Fibroblast of skin of scalp (primary cell): ENCODE results near the gene UBE2F.
"Not testable (repeated sequence)": the region's sequence is repeated elsewhere in the genome, so short reads cannot be mapped to it uniquely, and the experiment has no call there.

Experiments
- DNase-seq: peaks from one replicate; pipeline ENCODE4 v3.0.0-alpha.2; 2013

Gene UBE2F

GRCh38 chr2:237946423-237946822, 20.4 kb upstream of the UBE2F start:
- DNase-seq = no peak

GRCh38 chr2:237951354-237951753, 15.5 kb upstream of the UBE2F start:
- not testable (repeated sequence) for DNase-seq

GRCh38 chr2:237951878-237952277, 14.9 kb upstream of the UBE2F start:
- DNase-seq = no peak

- DNase-seq = no peak
Measured at GRCh38 chr2:237952851-237953250, 14.0 kb upstream of the UBE2F start.

GRCh38 chr2:237955640-237956401, 11.0 kb upstream of the UBE2F start:
- DNase-seq = no peak

GRCh38 chr2:237956402-237956736, 10.4 kb upstream of the UBE2F start:
- DNase-seq = no peak

GRCh38 chr2:237961637-237962036, 5.2 kb upstream of the UBE2F start:
- DNase-seq = no peak

GRCh38 chr2:237962432-237963084, 4.3 kb upstream of the UBE2F start:
- DNase-seq = no peak

GRCh38 chr2:237963490-237963991, 3.3 kb upstream of the UBE2F start:
- not testable (repeated sequence) for DNase-seq

- DNase-seq = no peak
Measured at GRCh38 chr2:237964194-237964577, 2.6 kb upstream of the UBE2F start.

GRCh38 chr2:237964578-237965404, 2.0 kb upstream of the UBE2F start:
- no peak for DNase-seq

GRCh38 chr2:237965844-237966243, 970 bp upstream of the UBE2F start:
- DNase-seq = not testable (repeated sequence)

- DNase-seq = no peak
Measured at GRCh38 chr2:237966250-237966564, 607 bp upstream of the UBE2F start.

- no peak for DNase-seq
Measured at GRCh38 chr2:237967463-237967951, 693 bp downstream of the UBE2F start.

GRCh38 chr2:237968048-237968862, 1.4 kb downstream of the UBE2F start:
- DNase-seq = peak; percentile 67

- no peak for DNase-seq
Measured at GRCh38 chr2:237971661-237972060, 4.8 kb downstream of the UBE2F start.

- DNase-seq = no peak
Measured at GRCh38 chr2:237972211-237972610, 5.4 kb downstream of the UBE2F start.

GRCh38 chr2:237972936-237973335, 6.1 kb downstream of the UBE2F start:
- no peak for DNase-seq

- no peak for DNase-seq
Measured at GRCh38 chr2:237977380-237977779, 10.6 kb downstream of the UBE2F start.

- no peak for DNase-seq
Measured at GRCh38 chr2:237978058-237978712, 11.4 kb downstream of the UBE2F start.

GRCh38 chr2:237979331-237979730, 12.5 kb downstream of the UBE2F start:
- DNase-seq = no peak

GRCh38 chr2:237980087-237980486, 13.3 kb downstream of the UBE2F start:
- DNase-seq = no peak
